A673 (cell line): ENCODE data around the gene OR2C1.

Experiments used
- EZH2 ChIP-seq: fragments of 200-600 bp; sonication (generic); IDR thresholded peaks from 2 replicates; pipeline ENCODE4 v1.6.1; 2017; ENCODE audit warnings: borderline replicate concordance, low read depth, mild to moderate bottlenecking, mixed read lengths, antibody characterized with exemption, low read length; ENCODE audit not compliant: poor library complexity, severe bottlenecking
- TF ChIP-seq, protein P1 (sequence below): fragments of 300-800, 200-600 bp; sonication (generic); conservative IDR thresholded peaks from 2 replicates; pipeline ENCODE4 v1.5.1; 2017; ENCODE audit warnings: low read depth, mild to moderate bottlenecking, antibody characterized with exemption, low read length, moderate library complexity, mixed read lengths

GRCh38 chr16:3349175-3349574 is 6.5 kb upstream of the OR2C1 start:
- TF ChIP-seq, protein P1, sequence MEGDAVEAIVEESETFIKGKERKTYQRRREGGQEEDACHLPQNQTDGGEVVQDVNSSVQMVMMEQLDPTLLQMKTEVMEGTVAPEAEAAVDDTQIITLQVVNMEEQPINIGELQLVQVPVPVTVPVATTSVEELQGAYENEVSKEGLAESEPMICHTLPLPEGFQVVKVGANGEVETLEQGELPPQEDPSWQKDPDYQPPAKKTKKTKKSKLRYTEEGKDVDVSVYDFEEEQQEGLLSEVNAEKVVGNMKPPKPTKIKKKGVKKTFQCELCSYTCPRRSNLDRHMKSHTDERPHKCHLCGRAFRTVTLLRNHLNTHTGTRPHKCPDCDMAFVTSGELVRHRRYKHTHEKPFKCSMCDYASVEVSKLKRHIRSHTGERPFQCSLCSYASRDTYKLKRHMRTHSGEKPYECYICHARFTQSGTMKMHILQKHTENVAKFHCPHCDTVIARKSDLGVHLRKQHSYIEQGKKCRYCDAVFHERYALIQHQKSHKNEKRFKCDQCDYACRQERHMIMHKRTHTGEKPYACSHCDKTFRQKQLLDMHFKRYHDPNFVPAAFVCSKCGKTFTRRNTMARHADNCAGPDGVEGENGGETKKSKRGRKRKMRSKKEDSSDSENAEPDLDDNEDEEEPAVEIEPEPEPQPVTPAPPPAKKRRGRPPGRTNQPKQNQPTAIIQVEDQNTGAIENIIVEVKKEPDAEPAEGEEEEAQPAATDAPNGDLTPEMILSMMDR = no peak
- TF ChIP-seq EZH2 = no peak
